ENCODE results near the gene LONRF2.

Gene LONRF2

DNA sequence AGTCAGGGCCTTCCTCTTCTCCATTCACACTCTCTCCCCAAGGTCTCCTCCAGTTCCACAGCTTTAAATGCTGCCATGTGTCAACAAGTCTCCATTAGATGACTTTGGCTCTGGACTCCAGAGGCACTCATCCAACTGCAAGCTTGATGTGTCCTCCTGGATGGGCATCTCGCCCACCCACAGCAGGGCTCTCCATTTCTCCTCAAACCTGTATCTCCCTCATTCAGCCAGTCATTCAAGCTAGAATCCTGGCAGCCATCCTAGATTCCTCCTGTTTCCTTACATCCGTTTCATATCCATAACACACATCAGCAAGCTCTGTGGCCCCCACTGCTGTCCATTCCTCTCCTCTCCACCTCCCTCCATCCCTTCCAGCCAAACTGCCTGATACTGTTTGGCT lies 91.5 kb downstream of the LONRF2 start:
- DNase-seq = no peak

DNA sequence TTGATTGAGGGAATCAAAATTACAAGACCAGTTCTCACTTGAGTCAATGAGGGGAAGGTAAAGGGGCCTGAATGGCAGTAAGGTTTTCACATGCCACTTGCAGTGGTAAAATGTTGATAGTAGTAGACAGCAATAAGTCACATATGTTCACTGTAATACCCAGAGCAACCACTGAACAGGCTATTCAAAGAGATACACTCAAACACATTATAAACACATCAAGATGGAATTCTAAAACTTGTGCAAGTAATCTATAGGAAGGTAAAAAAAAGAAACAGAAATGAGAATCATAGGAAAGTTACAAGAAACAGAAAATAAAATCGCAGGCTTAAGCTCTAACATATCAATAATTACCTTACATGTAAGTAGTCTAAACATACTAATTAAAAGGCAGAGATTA lies 93.3 kb downstream of the LONRF2 start:
- no peak for DNase-seq

DNA sequence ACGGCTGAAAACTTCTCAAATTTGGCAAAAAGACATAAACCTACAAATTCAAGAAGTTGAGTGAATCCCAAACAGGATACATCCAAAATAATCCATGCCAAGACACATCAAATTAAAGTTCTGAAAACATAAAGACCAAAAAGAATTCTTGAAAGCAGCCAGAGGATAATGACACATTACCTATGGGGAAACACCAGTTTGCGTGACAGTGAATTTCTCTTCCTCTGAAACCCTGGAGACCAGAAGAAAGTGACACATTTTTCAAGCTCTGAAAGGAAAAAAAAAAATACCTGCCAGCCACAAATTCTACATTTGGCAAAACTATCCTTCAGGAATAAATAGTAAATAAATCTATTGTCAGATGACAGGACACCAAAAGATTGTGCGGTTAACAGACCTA lies 93.9 kb downstream of the LONRF2 start:
- no peak for DNase-seq

DNA sequence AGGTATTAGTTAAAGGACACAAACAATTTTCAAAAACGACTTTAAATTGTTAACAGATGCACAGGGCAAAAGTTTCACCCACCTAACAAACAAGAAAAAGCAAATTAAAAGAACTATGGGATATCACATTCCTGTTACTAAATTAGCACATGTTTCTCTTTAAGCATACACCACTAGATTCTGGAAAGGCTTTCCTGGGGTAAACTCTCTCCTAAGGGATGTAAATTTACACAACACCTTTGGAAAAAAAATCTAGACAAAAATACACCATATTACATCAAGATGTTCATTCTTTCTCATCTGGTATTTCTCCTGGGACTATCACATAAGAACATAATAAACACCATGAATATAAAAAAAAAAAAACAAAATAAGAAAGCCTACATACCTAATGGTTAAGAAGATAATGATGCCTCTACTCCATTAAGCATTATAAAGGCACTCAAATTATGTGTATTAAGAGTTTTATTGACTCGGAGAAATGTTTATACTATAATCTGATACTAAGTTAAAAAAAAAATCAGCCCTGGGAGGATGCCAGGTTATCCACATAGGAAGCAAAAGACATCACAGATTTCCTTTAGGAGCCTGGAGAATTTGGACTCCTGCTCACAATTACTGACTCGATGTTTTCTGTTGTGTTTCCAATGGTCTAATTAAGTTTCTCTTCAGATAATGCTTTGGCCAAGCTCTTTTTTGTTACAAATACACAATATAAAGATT lies 97.2 kb downstream of the LONRF2 start:
- no peak for DNase-seq

DNA sequence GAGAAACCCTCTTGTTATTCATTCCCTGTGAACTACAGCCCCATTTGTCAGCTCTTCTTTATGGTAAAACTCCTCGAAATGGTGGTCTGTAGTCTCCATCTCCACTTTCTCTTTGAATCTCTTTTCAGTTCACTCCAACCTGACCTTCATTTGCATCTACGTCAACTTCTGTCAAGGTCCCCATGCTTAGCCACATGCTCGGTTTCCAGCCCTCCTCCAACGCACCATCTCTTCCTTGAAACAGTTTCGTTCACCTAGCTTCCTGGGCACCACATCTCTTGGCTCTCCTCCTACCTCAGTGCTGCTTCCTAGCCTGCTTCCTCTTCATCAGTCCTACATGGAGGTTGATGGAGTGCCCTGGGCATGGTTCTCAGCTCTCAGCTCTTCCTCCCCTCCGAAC lies 98.8 kb downstream of the LONRF2 start:
- DNase-seq = no peak

Data from NCI-H187 (cell line).